CD4-positive, alpha-beta T cell treated with Interleukin-6 for 4 hours (primary cell): ENCODE results near the gene CCNL2.
A peak's percentile ranks its signal among the peaks of the same experiment; 100 is the strongest.
"Not testable (repeated sequence)": the region's sequence is repeated elsewhere in the genome, so short reads cannot be mapped to it uniquely, and the experiment has no call there.

Experiments used
- DNase-seq: peaks from one replicate; pipeline ENCODE4 v3.0.0-alpha.2; 2020; ENCODE audit warnings: mixed read lengths

The CCNL2 gene

DNA sequence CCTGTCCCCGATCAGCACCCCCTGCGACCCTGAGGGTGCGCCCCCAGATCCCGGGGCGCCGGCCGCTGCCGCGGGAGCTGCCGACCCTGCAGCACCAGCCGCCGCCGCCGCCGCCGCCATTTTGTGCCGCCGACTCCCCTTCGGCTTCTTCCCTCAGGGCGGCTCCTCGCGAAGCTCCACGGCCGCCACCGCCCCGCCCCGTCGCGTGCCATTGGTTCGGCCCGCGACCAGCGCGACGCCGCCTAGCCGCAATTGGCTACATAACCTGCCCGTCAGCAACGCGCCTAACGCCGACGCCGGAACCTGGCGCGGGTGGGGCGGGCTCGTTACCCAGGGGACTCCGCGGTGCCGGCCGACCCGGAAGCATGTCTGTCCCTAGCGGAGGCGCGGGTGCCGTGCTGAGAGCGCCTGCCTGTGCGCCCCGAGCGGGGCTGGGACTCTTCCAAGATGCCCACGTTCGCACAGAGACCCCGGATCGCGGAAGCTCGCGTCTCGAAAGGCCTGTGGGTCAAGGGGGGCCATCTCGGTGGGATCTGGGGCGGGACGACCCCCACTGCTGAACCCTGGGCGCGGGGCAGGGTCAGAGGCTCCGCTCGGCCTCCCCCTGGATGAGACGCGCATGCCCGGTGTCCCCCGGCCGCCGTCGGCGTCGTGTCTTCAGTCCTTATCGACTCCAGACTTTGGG, at the start of gene CCNL2:
CCNL2 (minus strand) TSS at position 149 of the 685 bp plus-strand sequence; CDS start at position 120, 29 bp downstream.
- DNase-seq, result peak; percentile 99

DNA sequence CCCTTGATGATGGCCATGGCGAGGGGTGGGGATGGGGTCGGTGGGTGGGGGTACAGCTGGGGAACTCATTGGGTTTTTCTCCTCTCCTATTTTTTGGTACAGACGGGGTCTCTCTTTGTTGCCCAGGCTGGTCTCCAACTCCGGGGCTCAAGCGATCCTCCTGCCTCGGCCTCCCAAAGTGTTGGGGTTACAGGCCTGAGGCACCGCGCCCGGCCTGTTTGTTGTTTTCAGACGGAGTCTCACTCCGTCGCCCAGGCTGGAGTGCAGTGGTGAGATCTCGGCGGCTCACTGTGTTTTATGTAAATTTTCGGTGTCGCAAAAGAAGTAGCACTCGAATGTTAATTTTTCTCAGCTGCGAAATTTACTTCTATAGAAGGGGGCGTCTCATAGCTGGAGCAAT, 47.5 kb upstream of the CCNL2 start:
- DNase-seq, result not testable (repeated sequence)

DNA sequence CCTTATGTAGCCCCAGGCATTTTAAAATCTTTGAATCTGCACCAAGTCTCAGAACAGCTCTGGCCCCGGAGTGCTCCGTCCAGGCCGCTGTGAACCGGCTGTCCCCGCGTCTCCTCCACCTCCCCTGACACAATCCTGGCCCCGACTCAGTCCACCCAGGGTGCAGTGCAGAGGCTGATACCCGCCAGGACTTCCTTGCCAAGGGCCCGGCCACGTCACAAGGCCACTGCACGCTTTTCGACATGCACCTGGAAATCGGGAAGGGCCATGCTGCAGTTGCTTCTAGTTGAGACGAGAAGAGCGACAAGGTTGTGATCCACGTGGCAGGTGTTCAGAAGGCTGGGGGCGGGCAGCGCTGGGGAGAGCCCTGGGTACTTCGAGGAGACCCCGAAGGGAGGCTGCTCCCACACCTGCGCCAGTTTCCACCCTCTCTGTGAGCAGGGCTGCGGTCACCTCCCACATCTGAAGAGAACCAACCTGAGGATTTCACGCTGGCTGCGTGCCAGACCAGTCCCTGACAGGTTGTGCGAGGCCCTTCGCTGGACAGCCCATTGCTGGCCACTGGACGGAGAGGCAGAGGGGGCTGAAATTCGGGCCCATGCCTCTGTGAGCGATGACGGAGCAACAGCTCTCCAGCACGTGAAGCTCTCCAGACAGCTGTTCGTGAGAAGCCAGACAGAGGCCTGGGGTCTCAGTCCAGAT, 43.1 kb upstream of the CCNL2 start:
- DNase-seq, result no peak

DNA sequence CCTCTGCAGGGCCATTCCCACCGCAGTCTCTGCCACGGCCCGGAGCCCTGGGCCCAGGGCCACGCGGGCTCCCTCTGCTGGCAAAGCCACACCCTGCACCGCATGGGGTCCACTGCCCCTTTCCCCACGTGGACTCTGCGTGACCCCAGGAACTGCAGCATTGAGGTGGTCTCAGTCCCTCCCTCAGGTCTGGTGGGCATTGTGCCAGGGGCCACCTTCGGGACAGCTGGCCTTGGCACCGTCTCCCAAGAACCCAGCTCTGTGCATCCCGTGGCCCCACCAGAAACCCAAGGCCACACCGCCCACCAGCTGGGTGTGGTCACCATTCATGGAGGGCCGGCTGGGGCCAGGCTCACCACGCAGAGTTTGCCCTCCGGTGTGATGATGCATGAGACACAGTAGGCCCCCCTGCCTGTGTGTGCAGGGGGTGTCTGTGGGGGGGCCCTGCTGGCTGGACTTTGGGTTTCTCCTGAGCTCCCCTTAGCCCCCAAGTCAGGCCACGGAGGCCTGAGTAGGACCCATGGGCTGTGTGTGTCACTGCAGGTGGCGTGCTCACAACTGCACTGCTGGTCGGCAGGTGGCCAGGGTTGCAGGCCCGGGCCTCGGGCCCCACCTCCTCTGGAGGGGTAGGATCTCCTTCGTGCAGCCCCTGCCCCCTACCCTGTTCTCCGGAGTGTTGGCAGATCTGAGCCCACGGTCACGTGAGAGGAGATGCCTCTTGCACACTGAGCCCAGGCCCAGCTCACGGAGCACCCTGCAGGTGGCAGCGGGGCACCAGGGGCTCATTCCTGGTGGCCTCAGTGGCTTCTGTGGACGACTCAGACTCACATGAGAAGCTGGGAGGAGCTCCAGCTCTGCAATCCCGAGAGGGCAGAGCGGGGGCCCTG, 42.1 kb upstream of the CCNL2 start:
- DNase-seq, result peak; percentile 69

DNA sequence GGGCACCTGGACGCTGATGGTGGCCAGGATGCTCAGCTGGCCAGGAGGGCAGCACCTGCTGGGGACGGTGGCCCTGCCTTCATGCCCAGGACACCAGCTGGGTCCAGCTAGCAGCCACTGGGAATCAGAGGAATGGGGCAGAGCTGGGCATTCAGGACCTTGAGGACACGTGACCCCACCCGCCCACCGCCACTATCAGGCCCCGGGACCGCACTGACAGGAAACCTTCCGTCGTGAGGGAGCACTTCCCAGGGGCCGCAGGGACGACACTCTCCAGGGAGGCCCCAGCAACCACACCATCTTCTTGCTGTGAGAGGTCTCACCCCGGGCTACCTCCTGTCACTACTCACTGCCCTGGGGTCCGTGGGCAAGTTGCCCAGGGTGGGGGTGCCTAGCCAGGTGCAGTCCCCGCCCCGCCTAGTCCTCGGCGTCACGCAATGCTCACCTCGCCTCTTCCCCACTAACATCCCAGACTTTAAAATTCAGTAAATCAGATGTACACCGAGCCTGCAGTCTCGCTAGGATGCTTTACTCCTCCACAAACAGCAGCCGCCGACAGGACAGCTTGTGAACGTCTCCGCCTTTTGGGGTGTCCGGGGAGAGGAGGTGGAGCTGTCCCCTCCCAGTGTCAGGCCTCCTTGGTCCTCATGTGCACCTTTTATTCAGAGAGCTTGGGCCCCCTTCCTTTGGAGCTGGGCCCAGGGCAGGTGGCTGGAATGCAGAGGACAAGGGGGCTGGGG, 41.3 kb upstream of the CCNL2 start:
- no peak for DNase-seq

DNA sequence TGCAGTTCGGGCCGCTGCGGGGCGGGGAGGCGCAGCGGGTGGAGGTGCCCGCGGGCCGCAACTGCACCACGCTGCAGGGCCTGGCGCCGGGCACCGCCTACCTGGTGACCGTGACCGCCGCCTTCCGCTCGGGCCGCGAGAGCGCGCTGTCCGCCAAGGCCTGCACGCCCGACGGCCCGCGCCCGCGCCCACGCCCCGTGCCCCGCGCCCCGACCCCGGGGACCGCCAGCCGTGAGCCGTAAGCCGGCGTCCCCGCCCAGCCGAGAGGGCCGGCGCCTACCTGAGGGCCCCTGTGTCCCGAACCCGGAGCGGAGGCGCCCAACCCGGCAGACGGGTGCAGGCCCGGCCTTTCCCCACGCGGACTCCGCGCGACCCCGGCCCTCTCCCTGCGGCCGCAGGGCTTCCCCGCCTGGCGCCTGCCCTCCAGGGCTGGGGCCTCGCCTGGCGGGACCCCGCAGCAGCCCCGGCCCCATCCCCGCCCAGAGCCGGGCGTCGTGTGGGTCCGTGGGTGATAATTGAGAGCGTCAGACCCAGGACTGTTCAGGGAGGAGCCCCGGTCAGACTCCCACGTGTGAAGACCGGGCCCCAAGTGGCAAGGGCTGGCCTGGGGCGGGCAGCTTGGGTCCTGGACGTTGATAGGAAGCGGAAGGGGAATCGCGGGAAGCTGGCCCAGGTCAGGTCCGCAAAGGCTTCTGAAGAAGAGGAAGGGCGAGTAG, 40.6 kb upstream of the CCNL2 start:
- DNase-seq, result no peak

DNA sequence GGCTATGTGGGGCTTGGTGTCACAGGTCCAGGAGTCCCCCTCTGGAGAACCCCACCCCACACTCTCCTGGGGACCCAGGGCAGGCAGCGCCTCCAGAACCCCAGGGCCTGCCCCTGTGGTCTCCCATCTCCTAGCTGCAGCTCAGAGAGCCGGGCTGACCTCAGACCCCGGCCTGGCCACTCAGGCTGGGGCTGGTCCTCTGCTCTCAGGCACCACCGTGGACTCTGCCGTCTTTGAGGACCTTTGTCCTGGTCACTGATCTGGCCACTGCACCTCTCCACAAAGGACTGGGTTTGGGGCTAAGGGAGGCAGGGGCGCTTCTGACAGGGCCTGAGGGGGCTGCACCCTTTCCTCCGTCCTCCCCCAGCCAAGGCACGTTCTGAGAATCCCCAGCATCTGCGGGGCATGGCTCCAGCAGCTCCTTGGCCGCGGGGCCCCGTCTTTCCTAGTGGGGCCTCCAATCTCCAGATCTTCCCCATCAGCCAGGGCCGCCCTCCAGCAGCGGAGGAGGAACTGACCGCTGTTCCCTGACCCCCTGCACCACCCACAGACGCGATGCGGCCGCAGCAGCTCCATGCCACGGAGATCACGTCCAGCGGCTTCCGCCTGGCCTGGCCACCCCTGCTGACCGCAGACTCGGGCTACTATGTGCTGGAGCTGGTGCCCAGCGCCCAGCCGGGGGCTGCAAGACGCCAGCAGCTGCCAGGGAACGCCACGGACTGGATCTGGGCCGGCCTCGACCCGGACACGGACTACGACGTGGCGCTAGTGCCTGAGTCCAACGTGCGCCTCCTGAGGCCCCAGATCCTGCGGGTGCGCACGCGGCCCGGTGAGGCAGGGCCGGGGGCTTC, 39.6 kb upstream of the CCNL2 start:
- DNase-seq, result no peak

DNA sequence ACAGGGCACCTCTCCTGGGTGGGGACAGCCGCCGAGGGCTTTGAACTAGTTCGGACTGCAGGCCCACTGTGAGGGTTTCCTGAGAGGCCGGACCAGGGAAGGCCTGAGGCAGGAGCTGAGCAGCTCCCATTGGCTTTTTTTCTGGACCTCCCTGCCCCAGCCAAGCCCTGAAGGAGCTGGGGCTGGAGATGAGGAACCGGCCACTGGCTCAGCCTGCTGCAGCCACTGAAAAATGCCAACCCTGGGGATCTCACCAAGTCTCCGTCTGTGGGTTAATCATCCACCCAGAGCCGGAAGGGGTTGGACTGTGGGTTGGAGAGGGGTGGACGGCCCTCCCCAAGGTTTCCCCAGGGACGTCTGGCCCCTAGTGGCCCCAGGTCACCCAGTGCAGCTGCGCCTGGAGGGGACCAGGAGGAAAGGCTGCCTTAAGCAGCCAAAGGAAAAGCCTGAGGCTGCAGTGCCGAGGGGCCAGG, 38.8 kb upstream of the CCNL2 start:
- DNase-seq, result no peak

DNA sequence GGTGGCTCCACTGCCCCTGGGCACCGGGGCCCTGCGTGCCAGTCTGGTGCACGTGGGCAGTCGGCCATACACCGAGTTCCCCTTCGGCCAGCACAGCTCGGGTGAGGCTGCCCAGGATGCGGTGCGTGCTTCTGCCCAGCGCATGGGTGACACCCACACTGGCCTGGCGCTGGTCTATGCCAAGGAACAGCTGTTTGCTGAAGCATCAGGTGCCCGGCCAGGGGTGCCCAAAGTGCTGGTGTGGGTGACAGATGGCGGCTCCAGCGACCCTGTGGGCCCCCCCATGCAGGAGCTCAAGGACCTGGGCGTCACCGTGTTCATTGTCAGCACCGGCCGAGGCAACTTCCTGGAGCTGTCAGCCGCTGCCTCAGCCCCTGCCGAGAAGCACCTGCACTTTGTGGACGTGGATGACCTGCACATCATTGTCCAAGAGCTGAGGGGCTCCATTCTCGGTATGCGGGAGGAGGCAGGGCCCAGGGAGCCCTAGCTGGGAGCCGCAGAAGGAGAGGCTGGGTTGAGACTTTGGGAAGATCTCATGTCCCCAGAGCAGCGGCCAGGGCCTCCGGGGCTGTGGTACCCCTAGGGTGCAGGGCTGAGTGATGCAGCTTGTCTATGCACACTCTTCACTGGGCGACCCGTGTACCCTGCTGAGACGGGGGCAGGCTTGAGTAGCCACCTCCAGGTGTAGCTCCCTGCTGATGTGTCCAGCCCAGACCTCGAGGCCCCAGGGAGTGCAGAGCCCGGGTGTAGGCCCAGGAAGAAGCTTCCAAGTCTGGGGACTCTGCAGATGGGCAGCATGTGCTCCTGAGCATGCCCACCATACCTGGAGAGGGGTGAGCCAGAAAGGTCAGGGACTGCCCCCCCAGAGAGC, 38.1 kb upstream of the CCNL2 start:
- DNase-seq, result no peak

DNA sequence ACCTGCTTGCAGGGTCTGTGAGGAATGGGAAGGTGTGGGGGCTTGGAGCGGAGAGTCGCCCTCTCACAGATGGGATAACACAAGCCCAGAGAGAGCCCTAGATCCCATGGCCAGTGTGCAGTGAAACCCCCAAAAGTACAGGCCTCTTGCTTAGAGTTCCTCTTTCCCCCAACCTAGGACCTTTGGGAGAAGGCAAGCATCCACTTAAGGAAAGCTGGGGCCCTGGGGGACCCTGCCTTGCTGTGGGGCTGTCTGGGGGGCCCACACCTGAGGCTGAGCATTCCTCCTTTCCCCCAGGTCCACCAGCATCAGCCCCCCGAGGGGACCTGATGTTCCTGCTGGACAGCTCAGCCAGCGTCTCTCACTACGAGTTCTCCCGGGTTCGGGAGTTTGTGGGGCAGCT, 37.5 kb upstream of the CCNL2 start:
- no peak for DNase-seq

DNA sequence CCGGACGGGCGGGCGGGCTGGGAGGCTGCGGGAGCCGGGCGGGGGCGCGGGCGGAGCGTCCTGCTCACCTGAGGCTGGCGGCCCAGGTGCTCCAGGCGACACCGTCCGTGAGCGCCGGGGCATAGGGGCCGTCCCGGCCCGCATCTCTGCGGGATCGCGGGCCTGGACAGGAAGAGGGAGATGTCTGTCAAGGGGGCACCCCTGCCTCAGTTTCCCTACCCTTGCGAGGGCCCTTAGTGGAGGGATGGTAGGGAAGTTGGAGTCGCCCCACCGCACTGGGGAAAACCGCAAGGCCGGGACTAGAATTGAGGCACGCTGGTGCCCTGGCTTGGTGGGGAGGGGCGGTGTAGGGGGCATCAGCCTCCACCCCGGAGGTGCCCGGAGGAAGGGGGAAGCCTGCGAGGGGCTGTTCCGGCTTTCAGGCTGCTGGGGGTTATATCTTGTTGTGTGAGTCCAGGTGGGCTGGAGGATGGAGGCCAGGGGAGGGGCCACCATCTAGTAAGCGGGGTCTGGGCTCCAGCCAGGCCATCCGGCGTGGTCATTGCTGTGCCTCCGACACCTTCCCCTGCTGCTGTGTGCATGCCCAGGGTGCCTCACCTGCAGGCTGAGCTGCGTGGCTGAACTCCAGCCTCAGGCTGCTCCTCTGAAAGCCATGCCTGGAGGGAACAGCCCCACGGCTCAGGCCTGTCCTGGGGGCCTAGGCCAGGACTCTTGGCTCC, 36.9 kb upstream of the CCNL2 start:
- no peak for DNase-seq

DNA sequence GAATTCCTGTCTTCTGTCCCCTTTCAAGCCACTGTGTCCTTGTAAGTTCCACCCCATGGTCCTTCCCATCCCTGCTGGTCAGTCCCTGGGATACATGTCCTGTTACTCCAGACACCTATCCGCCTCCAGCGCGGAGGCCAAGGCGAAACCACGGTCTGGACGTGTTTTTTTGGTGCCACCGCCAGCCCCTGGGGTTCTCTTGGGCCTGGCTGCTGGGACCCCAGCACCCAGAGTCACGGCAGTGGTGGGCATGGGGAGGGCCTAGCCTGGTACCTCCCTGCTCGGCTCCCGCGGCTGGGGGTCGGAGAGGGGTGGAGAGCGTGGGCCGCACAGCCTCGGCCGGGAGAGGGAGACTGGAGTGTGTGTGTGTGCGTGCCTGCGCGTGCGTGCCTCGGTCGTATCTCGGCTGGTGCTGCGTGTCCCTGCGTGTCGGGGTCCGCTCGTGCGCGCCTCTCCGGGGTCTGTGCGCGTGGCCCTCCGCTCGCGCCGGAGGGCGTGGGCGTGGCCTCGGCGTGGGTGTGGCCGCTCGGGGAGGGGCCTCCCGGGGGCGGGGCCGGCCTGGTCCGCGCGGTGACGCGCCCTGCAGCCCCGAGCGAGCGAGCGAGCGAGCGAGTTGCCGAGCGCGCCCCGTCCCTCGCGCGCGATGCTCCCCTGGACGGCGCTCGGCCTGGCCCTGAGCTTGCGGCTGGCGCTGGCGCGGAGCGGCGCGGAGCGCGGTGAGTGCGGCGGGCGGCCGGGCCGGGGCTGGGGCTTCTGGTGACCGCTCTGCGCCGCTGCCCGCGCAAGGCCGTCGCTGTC, 36.2 kb upstream of the CCNL2 start, which contains the start of gene VWA1:
VWA1 (plus strand) TSS at position 585 of the 798 bp plus-strand sequence; CDS start at position 644, 59 bp downstream.
- DNase-seq, result peak; percentile 62

DNA sequence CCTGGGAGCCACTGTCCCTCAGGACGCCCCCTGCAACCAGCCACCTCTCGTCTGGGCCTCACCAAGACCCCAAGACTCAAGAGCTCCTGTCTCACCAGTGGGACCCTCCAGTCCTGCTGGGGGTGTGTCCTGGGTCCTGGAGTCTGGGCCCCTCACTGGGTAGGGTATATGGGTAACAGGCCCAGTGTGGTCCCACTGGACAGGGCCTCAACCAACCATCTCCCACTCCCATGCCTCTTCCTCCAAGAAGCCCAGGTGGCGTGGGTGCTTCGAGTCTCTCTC, 35.6 kb upstream of the CCNL2 start:
- no peak for DNase-seq

DNA sequence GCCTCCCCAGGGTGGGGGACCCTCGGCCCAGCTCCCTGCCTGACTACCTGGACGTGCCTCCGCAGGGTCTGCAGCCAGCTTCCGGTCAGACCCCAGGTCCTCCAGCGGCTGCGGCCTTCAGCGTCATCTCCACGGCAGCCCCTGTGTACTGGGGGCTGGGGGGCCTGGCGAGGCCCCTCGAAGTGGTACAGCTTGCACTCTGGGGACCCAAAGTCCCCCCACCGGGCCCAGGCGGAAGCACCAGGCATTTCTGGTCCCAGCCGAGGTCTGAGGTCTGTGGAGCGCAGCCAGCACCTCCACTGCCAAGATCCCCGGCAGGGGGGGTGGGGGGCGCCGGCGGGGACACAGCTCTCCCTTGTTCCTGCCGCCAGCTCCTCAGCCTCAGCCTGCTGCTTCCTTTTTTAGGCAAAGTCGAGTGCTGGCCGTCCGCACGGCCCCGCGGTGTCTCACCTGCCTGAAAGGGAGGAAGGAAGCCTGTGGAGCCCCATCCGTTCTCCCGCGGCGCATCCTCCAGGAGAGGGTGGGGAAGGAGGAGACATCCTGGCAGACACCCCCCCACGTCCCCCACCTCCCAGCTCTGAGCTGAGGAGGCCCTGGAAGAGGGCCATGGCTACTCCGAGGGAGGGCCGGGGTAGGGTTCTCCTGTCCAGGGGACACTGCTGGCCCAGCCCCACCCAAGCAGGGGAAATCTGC, 35.1 kb upstream of the CCNL2 start:
- no peak for DNase-seq

DNA sequence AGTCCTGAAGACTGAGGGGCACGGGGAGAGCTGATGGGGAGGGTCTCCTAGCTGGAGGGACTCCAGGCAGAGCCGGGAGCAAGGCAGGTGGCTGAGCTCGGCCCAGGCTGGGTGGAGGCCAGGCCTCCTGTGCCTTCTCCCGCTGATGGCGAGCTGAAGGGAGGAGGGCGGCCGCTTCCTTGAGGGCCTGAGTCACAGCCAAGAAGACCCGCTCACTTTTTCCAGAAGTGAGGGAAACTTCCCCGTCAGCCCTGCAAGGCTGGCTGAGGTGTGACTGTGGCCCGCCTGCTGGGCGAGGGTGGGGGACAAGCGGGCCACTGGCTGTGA, 34.6 kb upstream of the CCNL2 start:
- DNase-seq, result no peak

DNA sequence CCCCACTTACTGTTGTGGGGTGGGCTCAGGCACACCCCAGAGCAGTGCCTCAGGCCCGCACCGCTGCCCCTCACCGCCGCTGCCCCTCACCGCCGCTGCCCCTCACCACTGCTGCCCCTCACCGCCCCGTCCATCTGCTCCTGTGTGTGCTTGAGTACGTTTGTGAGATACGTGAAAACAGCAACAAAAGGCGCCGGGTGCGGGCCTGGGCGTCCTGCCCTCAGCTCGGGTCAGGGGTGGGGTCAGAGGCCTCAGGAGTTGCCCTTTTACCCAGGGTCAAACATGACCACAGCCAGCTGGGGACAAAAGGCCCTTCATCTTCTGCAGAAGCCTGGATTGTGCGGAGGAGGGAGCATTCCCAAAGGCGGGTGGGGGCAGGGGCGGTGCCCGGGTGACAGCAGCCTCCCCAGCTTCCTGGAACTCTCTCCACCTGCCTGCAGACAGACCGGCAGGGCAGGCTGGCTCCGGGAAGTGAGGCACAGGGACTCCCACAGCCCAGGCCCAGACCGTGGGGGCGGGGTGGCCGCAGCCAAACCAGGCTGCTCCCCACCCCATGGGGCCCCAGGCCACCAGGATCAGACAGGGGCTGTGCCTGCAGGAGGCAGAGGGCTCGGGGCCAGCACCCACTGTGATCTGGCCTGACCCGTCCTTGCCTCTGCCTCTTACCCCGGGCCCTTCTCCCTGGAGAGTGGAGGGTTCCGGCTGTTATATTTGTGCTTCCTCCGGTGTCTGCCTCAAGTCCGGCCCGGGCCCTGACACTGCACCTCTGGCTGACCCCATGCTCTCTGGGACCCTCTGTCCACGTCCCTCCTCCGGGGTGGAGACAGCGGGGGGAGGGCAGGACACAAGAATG, 34.0 kb upstream of the CCNL2 start:
- DNase-seq, result no peak
